Loucy (cell line): ENCODE results near the gene CAV3.

ENCODE experiments used
- EZH2phosphoT487 ChIP-seq: fragments of 200-600 bp; IDR thresholded peaks from 2 replicates; pipeline ENCODE4 v1.6.1; 2018; ENCODE audit warnings: antibody characterized with exemption, mild to moderate bottlenecking, moderate library complexity, borderline replicate concordance
- TF ChIP-seq, protein P1 (sequence below): fragments of 200-600 bp; sonication (generic); conservative IDR thresholded peaks from 2 replicates; pipeline ENCODE4 v1.5.1; 2014; ENCODE audit warnings: mild to moderate bottlenecking, antibody characterized with exemption, low read length

DNA sequence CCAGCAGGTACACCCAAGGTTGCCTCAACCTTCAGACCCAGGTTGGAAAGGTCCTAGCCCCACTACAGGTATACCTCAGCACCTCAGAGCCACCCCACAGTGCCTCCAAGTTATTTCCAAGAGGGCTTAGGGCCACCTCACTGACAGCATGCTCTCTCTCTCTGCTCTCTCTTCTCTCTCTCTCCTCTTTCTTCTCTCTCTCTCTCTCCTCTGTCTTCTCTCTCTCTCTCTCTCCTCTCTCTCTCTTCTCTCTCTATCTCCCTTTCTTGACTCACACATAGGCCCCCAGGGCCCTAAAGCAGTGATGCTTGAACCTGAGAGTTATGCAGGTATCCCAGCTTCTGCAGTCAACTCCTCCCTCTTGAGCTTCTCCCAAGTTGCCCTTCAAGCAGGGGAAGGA is 4.2 kb downstream of the CAV3 start:
- TF ChIP-seq, protein P1, sequence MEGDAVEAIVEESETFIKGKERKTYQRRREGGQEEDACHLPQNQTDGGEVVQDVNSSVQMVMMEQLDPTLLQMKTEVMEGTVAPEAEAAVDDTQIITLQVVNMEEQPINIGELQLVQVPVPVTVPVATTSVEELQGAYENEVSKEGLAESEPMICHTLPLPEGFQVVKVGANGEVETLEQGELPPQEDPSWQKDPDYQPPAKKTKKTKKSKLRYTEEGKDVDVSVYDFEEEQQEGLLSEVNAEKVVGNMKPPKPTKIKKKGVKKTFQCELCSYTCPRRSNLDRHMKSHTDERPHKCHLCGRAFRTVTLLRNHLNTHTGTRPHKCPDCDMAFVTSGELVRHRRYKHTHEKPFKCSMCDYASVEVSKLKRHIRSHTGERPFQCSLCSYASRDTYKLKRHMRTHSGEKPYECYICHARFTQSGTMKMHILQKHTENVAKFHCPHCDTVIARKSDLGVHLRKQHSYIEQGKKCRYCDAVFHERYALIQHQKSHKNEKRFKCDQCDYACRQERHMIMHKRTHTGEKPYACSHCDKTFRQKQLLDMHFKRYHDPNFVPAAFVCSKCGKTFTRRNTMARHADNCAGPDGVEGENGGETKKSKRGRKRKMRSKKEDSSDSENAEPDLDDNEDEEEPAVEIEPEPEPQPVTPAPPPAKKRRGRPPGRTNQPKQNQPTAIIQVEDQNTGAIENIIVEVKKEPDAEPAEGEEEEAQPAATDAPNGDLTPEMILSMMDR: no peak
- no peak for TF ChIP-seq EZH2phosphoT487
